Measurements from ENCODE around the gene WRNIP1. TPM values are rescaled to one million over a fixed set of nuclear protein-coding genes. Genes with fewer than 3 reads are reported as not detected.

Gene WRNIP1
- total RNA-seq, 2 experiments from 2014 or later: 48.2 to 49.6 TPM

DNA sequence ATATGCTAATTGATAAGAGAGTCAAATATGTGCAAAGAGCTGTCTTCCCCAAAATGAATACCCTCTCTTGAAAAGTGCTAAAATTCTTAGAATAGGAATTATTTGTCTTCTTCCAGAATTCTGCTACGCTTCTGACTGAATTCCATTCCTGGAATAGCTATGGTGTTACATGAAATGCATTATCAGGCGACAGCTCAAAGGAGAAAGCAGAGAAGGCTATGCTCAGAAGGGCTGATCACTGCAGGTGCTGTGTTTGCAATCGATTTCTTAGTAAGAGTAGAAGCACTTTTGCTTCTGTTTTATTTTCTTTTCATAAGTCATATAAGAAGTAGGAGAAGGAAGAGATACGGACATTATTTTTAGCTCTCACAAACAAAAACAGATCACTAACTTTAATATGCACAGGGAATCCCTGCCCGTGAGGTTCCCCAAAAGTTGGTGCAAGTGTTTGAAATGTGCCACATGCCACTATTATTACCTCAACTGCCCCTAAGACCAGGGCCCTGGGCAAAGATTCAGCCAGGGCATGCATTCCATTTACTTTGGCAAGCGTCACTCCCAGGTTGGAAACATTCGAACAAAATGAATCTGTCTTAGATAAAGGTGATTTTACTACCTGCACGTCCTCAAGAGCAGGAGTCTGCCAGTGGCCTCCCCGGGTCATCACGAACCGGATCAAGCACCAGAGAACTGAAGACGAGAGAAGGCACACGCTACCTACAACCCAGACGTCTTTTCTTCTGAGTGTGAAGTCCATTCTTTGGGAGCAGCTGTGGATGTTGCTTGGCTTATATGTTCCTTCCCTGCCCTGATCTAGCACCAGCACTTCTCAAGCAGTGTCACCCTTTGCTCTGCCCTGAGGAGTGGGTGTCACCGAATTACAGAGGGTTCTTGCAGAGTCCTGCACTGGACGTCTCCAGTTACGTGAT, 21.6 kb upstream of the WRNIP1 start:
- CTCF ChIA-PET: no interaction called here

DNA sequence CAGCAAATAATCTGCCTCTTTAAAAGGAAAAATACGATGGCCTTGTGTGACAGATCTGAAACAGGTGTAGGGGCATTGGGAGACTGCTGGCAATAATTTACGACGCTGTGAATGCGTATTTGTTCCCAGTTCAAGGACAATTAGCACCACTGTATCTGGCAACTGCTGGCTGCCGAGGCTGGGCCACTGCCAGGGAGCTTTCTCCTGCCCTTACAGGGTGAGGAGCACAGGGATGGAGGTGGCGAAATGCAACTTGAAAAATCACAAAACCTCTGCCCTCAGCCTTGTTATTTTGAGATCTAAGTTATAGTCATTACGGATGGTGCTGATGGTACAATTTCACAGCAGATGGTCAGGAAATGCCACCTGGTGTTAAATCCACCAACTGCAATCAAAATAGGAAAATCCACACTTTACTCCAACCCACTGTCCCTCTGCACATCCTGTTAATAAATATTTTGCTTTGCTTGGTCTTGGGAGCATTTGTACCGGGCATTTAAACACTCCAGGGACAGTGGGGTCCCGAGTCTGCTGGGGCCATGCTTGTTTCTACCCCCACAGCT, 20.9 kb upstream of the WRNIP1 start:
- no peaks in the 10 kb centered on the region for H3K36me3 Mint-ChIP-seq (ENCODE audit: low read depth)
- POLR2A ChIA-PET: no interaction called here
- ATAC-seq: no peak
- H3K4me1 Mint-ChIP-seq (ENCODE audit: low read depth): no peaks in the 10 kb centered on the region
- no peak overlapping the region for H3K27ac Mint-ChIP-seq
- H3K9me3 Mint-ChIP-seq (ENCODE audit: insufficient read depth): no peaks in the 10 kb centered on the region
- no peak overlapping the region for H3K4me3 Mint-ChIP-seq
- peaks cover 23% of the 10 kb centered on the region for H3K27me3 Mint-ChIP-seq (ENCODE audit: low read depth)
- CTCF ChIA-PET: no interaction called here
- no peak for DNase-seq

More for the DNA sequence above, 21.6 kb upstream of the WRNIP1 start:
- no peaks in the 10 kb centered on the region for H3K9me3 Mint-ChIP-seq (ENCODE audit: insufficient read depth)
- no peaks in the 10 kb centered on the region for H3K36me3 Mint-ChIP-seq (ENCODE audit: low read depth)
- peaks cover 18% of the 10 kb centered on the region for H3K27me3 Mint-ChIP-seq (ENCODE audit: low read depth)
- no peak overlapping the region for H3K4me3 Mint-ChIP-seq
- POLR2A ChIA-PET: interaction anchor here (0.6 kb wide), 1 partner anchor 15 kb away, joined by 3 read pairs; no protein-coding TSS in a partner anchor
- no peak for ATAC-seq
- no peak overlapping the region for H3K27ac Mint-ChIP-seq
- DNase-seq: no peak
- peaks cover under 1% of the 10 kb centered on the region for H3K4me1 Mint-ChIP-seq (ENCODE audit: low read depth)

GRCh38 chr6:2744778-2745177, 20.4 kb upstream of the WRNIP1 start:
- H3K9me3 Mint-ChIP-seq (ENCODE audit: insufficient read depth): no peaks in the 10 kb centered on the region
- no peak overlapping the region for H3K27ac Mint-ChIP-seq
- H3K36me3 Mint-ChIP-seq (ENCODE audit: low read depth): no peaks in the 10 kb centered on the region
- H3K4me3 Mint-ChIP-seq: no peak overlapping the region
- ChIA-PET POLR2A (no interaction called here), CTCF (no interaction called here)
- H3K4me1 Mint-ChIP-seq (ENCODE audit: low read depth): peaks cover 1% of the 10 kb centered on the region
- no peak for ATAC-seq
- peaks cover 25% of the 10 kb centered on the region for H3K27me3 Mint-ChIP-seq (ENCODE audit: low read depth)
- no peak for DNase-seq

DNA sequence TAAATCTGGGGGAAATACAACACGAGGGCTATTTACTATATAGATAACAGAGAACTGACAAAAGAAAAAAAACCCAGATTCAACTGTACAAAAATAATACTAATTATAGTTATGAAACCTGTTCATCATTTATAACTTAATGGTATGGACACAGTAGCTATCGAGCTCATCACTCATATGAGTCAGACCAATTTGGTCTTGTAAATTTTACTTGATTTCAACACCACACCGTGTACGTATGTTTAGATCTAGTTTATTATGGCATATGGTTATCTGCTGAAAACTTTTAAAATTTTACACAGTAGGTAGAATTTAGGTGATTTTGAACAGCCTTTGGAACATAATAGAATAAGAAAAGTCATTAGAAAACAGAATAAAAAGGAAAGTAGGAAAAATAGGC, 19.9 kb upstream of the WRNIP1 start:
- CTCF ChIA-PET: interaction anchor here (1.5 kb wide), 1 partner anchor 20 kb away, joined by 3 read pairs; the partner anchor contains the start of gene WRNIP1
- no peak overlapping the region for H3K27ac Mint-ChIP-seq
- H3K9me3 Mint-ChIP-seq (ENCODE audit: insufficient read depth): no peaks in the 10 kb centered on the region
- no peaks in the 10 kb centered on the region for H3K36me3 Mint-ChIP-seq (ENCODE audit: low read depth)
- DNase-seq: no peak
- H3K4me3 Mint-ChIP-seq: no peak overlapping the region
- POLR2A ChIA-PET: no interaction called here
- ATAC-seq: no peak
- H3K4me1 Mint-ChIP-seq (ENCODE audit: low read depth): peaks cover 3% of the 10 kb centered on the region
- peaks cover 27% of the 10 kb centered on the region for H3K27me3 Mint-ChIP-seq (ENCODE audit: low read depth)

DNA sequence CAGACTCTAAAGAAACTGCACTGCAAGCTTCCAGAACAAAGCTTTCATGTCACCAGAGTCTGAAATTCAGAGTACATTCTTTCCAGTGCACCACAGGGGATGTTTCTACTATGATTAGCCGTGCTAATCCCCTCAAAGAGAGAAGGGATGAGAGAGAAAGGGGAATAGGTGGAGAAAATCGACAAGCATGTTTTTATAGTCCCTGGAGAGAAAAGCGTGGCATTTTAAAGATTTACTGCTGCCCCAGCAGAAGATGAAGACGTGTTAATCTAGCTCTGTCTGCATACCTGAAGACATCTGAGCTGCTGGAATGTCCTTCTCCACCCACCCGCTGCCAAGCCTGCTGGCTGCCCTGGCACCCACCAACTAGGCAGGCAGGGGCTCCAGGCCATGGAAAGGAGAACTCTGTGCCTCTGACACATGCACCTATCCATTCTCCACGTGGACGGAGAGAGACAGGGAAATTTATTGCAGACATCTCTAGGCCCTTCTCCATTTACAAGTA, 18.6 kb upstream of the WRNIP1 start:
- no peaks in the 10 kb centered on the region for H3K9me3 Mint-ChIP-seq (ENCODE audit: insufficient read depth)
- peaks cover 9% of the 10 kb centered on the region for H3K4me1 Mint-ChIP-seq (ENCODE audit: low read depth)
- H3K27me3 Mint-ChIP-seq (ENCODE audit: low read depth): peaks cover 35% of the 10 kb centered on the region
- CTCF ChIA-PET: interaction anchor here (1.5 to 6.6 kb wide), 2 partner anchors 11 to 18 kb away, joined by 3 to 154 read pairs; partner anchors contain the start of gene WRNIP1
- H3K27ac Mint-ChIP-seq: no peak overlapping the region
- H3K4me3 Mint-ChIP-seq: no peak overlapping the region
- POLR2A ChIA-PET: interaction anchor here (0.6 kb wide), 1 partner anchor 240 kb away, joined by 3 read pairs; no protein-coding TSS in a partner anchor
- H3K36me3 Mint-ChIP-seq (ENCODE audit: low read depth): no peaks in the 10 kb centered on the region
- DNase-seq (no peak), ATAC-seq (no peak)

- Mint-ChIP-seq H3K36me3 (ENCODE audit: low read depth) (no peaks in the 10 kb centered on the region), H3K4me3 (no peak overlapping the region), H3K4me1 (ENCODE audit: low read depth) (peaks cover 19% of the 10 kb centered on the region), H3K27ac (no peak overlapping the region), H3K27me3 (ENCODE audit: low read depth) (peaks cover 35% of the 10 kb centered on the region), H3K9me3 (ENCODE audit: insufficient read depth) (no peaks in the 10 kb centered on the region)
- DNase-seq (no peak), ATAC-seq (no peak)
- POLR2A ChIA-PET: no interaction called here
- CTCF ChIA-PET: interaction anchor here (5.9 to 6.6 kb wide), 2 partner anchors 13 kb away, joined by 109 to 154 read pairs; no protein-coding TSS in a partner anchor
Observed at GRCh38 chr6:2748183-2748582, 17.0 kb upstream of the WRNIP1 start.

DNA sequence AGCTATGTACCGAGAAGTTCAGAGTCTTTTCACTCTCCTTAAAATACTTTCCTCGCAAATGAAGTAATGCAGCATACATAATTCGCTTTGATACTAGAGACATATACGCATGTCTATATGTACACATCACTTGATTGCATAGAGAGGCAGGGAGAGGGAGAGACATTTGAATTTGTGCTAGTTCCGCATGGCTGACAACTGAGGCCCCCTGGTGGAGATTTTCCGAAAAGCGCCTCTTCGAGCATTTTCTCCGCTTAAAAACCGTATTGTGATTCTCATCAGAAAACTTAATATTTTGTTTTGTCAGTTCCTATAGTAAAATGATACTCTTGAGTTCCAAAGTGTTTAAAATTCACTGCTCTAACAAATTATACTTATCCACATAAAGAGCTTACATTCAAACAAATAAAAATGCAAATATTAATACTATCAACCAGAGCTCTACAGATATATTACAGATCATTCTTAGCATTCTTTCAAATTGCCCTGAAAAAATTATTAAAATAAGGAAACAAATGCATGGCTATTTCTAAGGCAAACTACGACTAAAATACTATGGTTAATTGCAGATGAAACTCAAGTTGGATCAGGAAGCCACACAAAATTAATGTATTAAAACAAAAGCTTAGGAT, 15.1 kb upstream of the WRNIP1 start:
- ATAC-seq (peak; percentile 60), DNase-seq (peak; percentile 79)
- H3K4me1 Mint-ChIP-seq (ENCODE audit: low read depth): peaks cover 23% of the 10 kb centered on the region
- H3K27ac Mint-ChIP-seq: no peak overlapping the region
- no peak overlapping the region for H3K4me3 Mint-ChIP-seq
- CTCF ChIA-PET: interaction anchor here (0.7 to 6.6 kb wide), 33 partner anchors 8 to 1158 kb away, joined by 3 to 154 read pairs (median 4); partner anchors contain the start of genes SERPINB1 and WRNIP1
- POLR2A ChIA-PET: interaction anchor here (1.6 kb wide), 1 partner anchor 15 kb away, joined by 6 read pairs; the partner anchor contains the start of gene WRNIP1
- no peaks in the 10 kb centered on the region for H3K36me3 Mint-ChIP-seq (ENCODE audit: low read depth)
- H3K27me3 Mint-ChIP-seq (ENCODE audit: low read depth): peaks cover 43% of the 10 kb centered on the region
- H3K9me3 Mint-ChIP-seq (ENCODE audit: insufficient read depth): no peaks in the 10 kb centered on the region

DNA sequence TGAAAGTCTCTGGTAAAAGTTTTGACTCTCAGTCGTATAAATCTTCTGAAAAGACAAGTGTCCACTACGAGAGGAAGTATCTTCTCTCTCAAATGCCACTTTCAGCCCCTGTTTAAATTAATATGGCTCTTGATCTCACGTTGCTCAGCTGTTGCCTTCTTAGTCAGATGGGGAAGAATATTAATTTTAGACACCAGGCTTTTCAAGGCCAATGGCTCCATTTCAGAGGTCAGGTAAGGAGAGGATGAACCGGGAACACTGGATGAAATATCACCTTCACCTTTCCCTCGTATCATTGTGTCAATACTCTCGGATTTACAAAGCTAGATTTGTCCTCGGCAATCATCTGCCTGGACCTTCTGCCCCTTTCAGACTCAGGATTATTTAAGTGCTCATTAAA, 14.4 kb upstream of the WRNIP1 start, which contains the start of gene MYLK4:
TSS of gene MYLK4 (minus strand) at position 91 of the 400 bp plus-strand sequence. CDS start 1,628 bp downstream, outside the sequence.
- no peaks in the 10 kb centered on the region for H3K9me3 Mint-ChIP-seq (ENCODE audit: insufficient read depth)
- H3K4me3 Mint-ChIP-seq: no peak within 1 kb of the TSS
- POLR2A ChIA-PET: interaction anchor here (1.6 kb wide), 1 partner anchor 15 kb away, joined by 6 read pairs; the partner anchor contains the start of gene WRNIP1
- ATAC-seq: no peak
- DNase-seq: no peak
- peaks cover 45% of the 10 kb centered on the region for H3K27me3 Mint-ChIP-seq (ENCODE audit: low read depth)
- H3K36me3 Mint-ChIP-seq (ENCODE audit: low read depth): no peaks in the 10 kb centered on the region
- H3K4me1 Mint-ChIP-seq (ENCODE audit: low read depth): peaks cover 23% of the 10 kb centered on the region
- no peak within 1 kb of the TSS for H3K27ac Mint-ChIP-seq
- CTCF ChIA-PET: interaction anchor here (0.7 to 6.6 kb wide), 34 partner anchors 9 to 1159 kb away, joined by 3 to 154 read pairs (median 4); partner anchors contain the start of genes SERPINB1 and WRNIP1

- ATAC-seq (peak; percentile 51), DNase-seq (no peak)
- H3K4me3 Mint-ChIP-seq: no peak overlapping the region
- H3K27ac Mint-ChIP-seq: no peak overlapping the region
- H3K27me3 Mint-ChIP-seq (ENCODE audit: low read depth): peaks cover 48% of the 10 kb centered on the region
- ChIA-PET CTCF (interaction anchor here (0.9 to 6.6 kb wide), 8 partner anchors 9 to 159 kb away, joined by 3 to 154 read pairs (median 6); no protein-coding TSS in a partner anchor), POLR2A (no interaction called here)
- no peaks in the 10 kb centered on the region for H3K36me3 Mint-ChIP-seq (ENCODE audit: low read depth)
- H3K4me1 Mint-ChIP-seq (ENCODE audit: low read depth): peaks cover 23% of the 10 kb centered on the region
- no peaks in the 10 kb centered on the region for H3K9me3 Mint-ChIP-seq (ENCODE audit: insufficient read depth)
Observed at GRCh38 chr6:2751871-2752270, 13.3 kb upstream of the WRNIP1 start.

- H3K4me1 Mint-ChIP-seq (ENCODE audit: low read depth): peaks cover 23% of the 10 kb centered on the region
- no peaks in the 10 kb centered on the region for H3K36me3 Mint-ChIP-seq (ENCODE audit: low read depth)
- H3K9me3 Mint-ChIP-seq (ENCODE audit: insufficient read depth): no peaks in the 10 kb centered on the region
- H3K27ac Mint-ChIP-seq: no peak overlapping the region
- no peak overlapping the region for H3K4me3 Mint-ChIP-seq
- H3K27me3 Mint-ChIP-seq (ENCODE audit: low read depth): peaks cover 50% of the 10 kb centered on the region
- no peak for DNase-seq
- POLR2A ChIA-PET: no interaction called here
- no peak for ATAC-seq
- CTCF ChIA-PET: interaction anchor here (1.2 to 6.6 kb wide), 4 partner anchors 8 to 44 kb away, joined by 4 to 154 read pairs (median 58); no protein-coding TSS in a partner anchor
Observed at GRCh38 chr6:2752477-2753109, 12.6 kb upstream of the WRNIP1 start.

- peaks cover 46% of the 10 kb centered on the region for H3K27me3 Mint-ChIP-seq (ENCODE audit: low read depth)
- no peak overlapping the region for H3K27ac Mint-ChIP-seq
- H3K36me3 Mint-ChIP-seq (ENCODE audit: low read depth): no peaks in the 10 kb centered on the region
- ChIA-PET CTCF (interaction anchor here (0.7 to 5.9 kb wide), 3 partner anchors 8 to 15 kb away, joined by 3 to 109 read pairs (median 7); no protein-coding TSS in a partner anchor), POLR2A (no interaction called here)
- H3K4me3 Mint-ChIP-seq: no peak overlapping the region
- H3K4me1 Mint-ChIP-seq (ENCODE audit: low read depth): peaks cover 23% of the 10 kb centered on the region
- no peak for ATAC-seq
- DNase-seq: no peak
- H3K9me3 Mint-ChIP-seq (ENCODE audit: insufficient read depth): no peaks in the 10 kb centered on the region
Observed at GRCh38 chr6:2753110-2753489, 12.1 kb upstream of the WRNIP1 start.

Measured in activated CD8-positive, alpha-beta T cell treated with anti-CD3 and anti-CD28 coated beads, Interleukin-2, amount 10 ng/mL, durations not matched to agents 7 days and 5 days (primary cell).